NCI-H128 (cell line): Measurements from ENCODE around the gene XAGE1A.
"Not testable (repeated sequence)": the region's sequence is repeated elsewhere in the genome, so short reads cannot be mapped to it uniquely, and the experiment has no call there.

Experiments used
- DNase-seq: peaks from one replicate; lab custom pipeline; 2025; ENCODE audit not compliant: unreplicated experiment; lab: John Stamatoyannopoulos, UW

Gene XAGE1A, protein sequence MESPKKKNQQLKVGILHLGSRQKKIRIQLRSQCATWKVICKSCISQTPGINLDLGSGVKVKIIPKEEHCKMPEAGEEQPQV

DNA sequence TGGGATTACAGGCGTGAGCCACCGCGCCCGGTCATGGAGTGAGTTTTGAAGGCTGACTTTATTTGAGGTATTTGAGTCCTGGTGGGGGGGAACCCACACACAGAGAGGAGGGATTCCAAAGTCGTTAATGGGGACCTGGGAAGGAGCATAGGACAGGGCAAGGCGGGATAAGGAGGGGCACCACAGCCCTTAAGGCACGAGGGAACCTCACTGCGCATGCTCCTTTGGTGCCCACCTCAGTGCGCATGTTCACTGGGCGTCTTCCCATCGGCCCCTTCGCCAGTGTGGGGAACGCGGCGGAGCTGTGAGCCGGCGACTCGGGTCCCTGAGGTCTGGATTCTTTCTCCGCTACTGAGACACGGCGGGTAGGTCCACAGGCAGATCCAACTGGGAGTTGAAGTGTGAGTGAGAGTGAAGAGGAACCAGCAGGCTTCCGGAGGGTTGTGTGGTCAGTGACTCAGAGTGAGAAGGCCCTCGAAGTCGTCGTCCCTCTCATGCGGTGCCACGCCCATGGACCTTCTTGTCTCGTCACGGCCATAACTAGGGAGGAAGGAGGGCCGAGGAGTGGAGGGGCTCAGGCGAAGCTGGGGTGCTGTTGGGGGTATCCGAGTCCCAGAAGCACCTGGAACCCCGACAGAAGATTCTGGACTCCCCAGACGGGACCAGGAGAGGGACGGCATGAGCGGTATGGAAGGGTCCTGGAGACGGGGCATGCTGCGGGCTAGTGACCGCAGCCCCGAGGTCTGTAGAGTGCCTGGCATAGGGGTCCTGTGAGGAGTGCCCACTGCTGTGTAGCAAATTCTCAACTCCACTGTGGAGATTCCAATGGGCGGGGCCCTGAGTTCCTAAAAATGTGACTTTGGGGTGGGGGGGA, at the start of gene XAGE1A:
Gene XAGE1A, plus strand, starts transcription at position 264 of the 874 bp plus-strand sequence. CDS start 1,554 bp downstream, outside the sequence.
- not testable (repeated sequence) for DNase-seq

DNA sequence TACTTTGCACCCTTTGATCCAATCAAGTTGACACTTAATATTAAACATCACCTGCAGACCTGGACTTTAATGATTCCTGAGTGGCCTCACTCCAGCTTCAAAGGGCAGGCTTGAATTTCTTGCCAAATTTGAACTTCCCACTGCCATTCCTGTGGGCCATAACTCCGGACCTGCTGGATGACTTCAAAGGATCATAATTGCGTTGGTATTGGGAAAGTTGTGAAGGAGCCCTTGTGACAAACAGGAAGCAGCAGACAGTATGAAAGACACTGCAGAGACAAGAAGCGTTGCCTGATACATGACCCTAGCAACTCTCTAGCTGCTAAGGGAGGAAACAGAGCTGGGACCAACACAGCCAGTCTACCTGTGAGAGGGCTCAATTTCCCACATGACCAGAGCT, 43.6 kb upstream of the XAGE1A start:
- DNase-seq = not testable (repeated sequence)

DNA sequence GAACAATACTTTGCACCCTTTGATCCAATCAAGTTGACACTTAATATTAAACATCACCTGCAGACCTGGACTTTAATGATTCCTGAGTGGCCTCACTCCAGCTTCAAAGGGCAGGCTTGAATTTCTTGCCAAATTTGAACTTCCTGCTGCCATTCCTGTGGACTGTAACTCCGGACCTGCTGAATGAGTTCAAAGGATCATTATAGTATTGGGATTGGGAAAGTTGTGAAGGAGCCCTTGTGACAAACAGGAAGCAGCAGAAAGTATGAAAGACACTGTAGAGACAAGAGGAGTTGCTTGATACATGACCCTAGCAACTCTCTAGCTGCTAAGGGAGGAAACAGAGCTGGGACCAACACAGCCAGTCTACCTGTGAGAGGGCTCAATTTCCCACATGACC, 24.3 kb upstream of the XAGE1A start:
- not testable (repeated sequence) for DNase-seq

DNA sequence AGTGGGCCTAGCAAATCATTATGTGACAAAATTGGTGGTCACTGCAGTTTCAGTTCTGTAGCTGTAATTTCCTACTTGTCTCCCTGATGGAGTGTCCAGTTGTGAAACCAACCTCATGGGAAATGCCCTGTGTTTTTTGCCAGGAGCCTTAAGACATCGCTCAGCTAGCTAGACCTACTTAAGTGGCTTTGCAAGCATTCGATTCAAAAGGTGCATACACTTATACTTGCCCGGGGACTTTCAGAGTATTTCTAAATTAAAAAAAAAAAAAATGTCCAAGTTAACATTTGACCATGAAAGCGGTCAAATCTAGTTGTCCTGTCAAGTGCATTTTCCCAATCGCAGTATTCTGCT, 788 bp downstream of the XAGE1A start:
- not testable (repeated sequence) for DNase-seq

DNA sequence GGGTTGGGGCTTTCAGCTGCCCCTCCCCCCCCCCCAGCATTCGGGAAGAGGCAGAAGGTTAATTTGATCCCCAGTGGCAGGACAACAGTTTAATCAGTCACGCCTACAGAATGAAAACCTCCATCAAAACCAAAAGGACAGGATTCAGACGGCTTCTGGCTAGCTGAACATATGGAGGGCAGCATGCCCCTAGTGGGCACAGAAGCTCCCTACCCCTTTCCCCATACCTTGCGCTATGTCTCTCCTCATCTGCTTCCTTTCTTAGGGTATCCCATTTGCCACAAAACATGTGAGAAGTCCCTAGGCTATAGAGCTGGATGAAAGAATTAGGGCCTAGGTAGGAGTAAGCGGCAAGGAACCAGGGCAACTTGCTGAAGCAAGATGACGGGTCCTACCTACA, 5.8 kb downstream of the XAGE1A start:
- not testable (repeated sequence) for DNase-seq

DNA sequence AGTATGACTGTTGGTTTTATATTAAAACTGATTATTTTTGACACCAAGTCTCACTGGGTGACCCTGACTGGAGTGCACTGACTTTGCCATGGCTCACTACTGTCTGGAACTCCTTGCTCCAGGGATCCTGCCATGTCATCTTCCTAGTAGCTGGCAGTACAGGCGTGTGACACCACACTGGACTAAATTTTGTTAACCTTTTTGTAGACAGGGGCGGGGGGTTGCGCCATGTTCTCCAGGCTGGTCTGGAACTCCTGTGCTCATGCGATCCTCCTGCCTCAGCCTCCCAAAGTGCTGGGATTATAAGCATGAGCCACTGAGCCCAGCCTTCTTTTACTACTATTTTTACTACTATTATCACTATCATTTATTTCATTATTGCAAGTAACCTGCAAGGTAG, 8.9 kb downstream of the XAGE1A start:
- DNase-seq = no peak

DNA sequence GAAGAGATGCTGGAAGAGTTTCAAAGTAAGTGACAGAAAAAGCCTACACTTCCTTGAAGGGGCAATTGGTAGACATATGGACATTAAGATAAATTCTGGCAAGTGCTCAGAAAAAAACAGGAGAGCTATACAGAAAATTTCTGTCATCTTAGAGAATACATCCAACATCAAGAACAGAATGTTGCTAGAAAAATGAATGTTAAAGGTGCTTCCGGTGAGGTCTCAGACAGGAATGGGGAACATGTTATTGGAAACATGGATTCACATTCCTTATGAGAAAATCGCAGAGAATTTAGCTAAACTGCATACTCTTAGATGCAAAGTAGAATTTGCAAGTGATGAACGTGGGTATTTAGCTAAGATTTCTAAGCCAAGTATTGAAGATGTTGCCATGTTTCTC, 11.7 kb downstream of the XAGE1A start:
- DNase-seq = no peak

DNA sequence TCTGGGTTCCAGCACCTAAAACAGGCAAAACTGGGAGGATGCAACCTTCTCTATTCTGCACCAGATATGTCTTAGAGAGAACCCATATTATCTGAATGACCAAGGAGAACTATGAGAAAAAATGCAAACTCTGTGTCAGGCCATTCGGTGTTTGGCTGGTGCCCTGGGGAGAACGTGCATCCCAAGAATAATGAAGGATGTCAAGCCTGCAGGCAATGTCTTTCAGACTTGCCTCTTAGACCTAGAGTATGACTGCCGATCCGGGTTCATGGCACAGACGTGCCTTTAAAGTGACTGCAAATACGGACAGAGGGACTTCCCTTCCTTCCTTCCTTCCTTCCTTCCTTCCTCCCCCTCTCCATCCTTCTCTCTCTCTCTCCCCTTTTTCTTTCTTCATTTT, 14.3 kb downstream of the XAGE1A start:
- no peak for DNase-seq

DNA sequence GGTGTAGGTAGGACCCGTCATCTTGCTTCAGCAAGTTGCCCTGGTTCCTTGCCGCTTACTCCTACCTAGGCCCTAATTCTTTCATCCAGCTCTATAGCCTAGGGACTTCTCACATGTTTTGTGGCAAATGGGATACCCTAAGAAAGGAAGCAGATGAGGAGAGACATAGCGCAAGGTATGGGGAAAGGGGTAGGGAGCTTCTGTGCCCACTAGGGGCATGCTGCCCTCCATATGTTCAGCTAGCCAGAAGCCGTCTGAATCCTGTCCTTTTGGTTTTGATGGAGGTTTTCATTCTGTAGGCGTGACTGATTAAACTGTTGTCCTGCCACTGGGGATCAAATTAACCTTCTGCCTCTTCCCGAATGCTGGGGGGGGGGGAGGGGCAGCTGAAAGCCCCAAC, 15.5 kb downstream of the XAGE1A start:
- DNase-seq = not testable (repeated sequence)

DNA sequence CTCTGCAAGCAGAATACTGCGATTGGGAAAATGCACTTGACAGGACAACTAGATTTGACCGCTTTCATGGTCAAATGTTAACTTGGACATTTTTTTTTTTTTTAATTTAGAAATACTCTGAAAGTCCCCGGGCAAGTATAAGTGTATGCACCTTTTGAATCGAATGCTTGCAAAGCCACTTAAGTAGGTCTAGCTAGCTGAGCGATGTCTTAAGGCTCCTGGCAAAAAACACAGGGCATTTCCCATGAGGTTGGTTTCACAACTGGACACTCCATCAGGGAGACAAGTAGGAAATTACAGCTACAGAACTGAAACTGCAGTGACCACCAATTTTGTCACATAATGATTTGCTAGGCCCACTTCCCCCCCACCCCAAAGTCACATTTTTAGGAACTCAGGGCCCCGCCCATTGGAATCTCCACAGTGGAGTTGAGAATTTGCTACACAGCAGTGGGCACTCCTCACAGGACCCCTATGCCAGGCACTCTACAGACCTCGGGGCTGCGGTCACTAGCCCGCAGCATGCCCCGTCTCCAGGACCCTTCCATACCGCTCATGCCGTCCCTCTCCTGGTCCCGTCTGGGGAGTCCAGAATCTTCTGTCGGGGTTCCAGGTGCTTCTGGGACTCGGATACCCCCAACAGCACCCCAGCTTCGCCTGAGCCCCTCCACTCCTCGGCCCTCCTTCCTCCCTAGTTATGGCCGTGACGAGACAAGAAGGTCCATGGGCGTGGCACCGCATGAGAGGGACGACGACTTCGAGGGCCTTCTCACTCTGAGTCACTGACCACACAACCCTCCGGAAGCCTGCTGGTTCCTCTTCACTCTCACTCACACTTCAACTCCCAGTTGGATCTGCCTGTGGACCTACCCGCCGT, 20.7 kb downstream of the XAGE1A start:
- DNase-seq = not testable (repeated sequence)

DNA sequence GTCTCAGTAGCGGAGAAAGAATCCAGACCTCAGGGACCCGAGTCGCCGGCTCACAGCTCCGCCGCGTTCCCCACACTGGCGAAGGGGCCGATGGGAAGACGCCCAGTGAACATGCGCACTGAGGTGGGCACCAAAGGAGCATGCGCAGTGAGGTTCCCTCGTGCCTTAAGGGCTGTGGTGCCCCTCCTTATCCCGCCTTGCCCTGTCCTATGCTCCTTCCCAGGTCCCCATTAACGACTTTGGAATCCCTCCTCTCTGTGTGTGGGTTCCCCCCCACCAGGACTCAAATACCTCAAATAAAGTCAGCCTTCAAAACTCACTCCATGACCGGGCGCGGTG, 21.3 kb downstream of the XAGE1A start, which contains the start of gene XAGE1B:
Gene XAGE1B, minus strand, starts transcription at position 77 of the 339 bp plus-strand sequence. CDS start 1,536 bp downstream, outside the sequence.
- not testable (repeated sequence) for DNase-seq

DNA sequence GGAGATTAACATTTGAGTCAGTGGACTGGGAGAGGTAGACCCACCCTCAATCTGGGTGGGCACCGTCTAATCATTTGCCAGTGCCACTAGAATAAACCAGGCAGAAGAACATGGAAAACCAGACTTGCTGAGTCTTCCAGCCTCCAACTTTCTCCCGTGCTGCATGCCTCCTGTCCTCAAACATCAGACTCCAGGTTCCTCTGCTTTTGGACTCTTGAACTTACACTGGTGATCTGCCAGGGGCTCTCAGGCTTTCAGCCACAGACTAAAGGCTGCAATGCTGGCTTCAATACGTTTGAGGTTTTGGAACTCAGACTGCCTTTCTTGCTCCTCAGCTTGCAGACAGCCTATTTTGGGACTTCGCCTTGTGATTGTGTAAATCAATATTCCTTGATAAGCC, 45.4 kb downstream of the XAGE1A start:
- DNase-seq = not testable (repeated sequence)

DNA sequence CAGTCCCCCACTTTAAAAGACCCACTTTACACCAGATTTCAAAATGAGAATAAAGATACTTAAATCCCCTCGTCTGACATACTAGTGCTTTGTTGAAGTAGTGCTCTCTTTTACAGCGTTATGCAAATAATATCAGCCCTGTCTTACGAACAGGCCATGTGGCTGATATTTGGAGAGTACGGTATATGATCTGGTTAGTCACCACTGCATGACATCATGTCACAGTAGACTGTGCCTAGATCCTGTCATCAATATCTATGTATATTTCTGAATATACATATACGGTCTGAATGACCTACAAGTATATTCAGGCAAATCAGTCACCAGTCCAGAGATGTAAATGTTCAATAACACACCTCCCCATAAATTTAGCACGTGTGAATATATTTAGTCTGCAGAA, 46.7 kb downstream of the XAGE1A start:
- DNase-seq = no peak

DNA sequence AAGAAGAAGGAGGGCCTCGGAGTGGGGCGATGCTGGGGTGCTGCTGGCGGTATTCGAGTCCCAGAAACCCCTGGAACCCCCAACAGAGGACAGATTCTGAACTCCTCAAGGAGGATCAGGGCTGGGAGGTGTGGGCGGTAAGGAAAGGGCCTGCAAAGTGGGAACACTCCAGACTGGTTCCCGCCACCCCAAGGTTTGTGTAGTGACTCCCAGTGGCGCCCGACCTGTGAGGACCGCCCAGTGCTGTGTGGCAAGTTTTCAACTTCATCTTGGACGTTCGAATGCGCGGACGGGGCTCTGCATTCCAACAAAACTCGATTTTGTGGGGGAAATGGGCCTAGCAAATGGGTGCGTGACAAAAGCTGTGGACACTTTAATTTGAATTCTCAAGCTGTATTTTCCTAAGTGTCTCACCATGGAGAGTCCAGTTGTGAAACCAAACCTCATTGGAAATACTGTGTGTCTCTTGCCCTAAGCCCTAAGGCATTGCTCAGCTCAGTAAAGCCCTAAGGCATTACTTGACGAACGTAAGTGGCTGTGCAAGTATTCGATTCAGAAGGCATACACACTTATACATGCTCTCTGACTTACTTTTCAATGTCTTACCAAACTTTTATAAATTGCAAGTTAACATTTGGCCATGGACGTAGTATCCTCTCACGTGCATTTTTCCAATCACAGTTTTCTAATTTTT, 48.7 kb downstream of the XAGE1A start:
- DNase-seq = no peak

DNA sequence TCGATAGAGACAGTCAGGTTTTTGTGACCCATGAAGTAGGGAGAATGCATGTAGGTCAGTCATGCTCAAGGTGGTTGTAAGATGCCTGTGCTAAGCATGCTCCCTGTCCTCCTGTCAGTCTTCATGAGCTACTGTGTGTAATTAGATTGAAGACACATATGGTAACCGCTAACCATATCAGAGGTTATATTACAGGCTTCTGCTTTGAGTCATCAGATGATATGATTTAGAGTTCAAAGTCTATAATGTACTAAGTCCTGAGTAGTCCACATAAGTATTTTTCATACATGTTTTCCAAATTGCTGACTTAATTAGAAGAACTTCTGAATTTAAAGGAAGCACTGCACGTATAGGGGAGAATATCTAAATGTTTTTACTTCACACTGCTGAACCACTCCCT, 53.2 kb downstream of the XAGE1A start:
- DNase-seq = not testable (repeated sequence)
